Measurements from ENCODE around the gene PTPRF. TPM values are rescaled to one million over a fixed set of nuclear protein-coding genes. Genes with fewer than 3 reads are reported as not detected.
A peak's percentile ranks its signal among the peaks of the same experiment; 100 is the strongest.

PTPRF gene
- 42.7 and 53.8 TPM in 2 replicates for total RNA-seq

DNA sequence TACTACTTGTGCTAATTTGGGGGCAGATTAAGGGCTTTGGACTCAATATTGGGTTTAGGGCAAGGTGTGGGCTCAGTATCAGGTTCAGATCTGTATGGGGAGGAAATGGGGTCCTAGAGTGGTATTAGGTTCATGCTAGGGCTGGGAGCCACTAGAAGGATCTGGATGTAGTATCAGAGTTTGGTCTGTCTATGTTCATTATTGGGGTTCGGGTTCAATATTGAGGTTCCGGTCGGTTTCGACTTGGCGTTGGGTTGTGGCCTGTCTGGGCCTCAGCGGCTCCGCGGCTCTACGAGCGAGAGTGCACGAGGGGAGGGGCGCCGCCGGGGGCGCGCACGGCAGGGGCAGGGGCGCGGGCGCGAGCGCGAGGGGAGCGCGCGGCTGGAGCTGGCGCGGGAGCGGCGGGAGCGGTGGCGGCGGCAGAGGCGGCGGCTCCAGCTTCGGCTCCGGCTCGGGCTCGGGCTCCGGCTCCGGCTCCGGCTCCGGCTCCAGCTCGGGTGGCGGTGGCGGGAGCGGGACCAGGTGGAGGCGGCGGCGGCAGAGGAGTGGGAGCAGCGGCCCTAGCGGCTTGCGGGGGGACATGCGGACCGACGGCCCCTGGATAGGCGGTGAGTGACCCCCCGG is at the start of gene PTPRF:
Gene PTPRF, plus strand, starts transcription at position 401 of the 624 bp plus-strand sequence. CDS start 14,193 bp downstream, outside the sequence.
- H3K4me3 ChIP-seq (ENCODE audit: low read depth, low read length), result peak within 1 kb of the TSS; percentile 79
- no peak for TF ChIP-seq CTCF (IDR thresholded peaks at IDR 0.05; ENCODE audit: insufficient read depth, low read depth, low read length)
- DNase-seq (ENCODE audit: low read depth), result peak; percentile 47

GRCh38 chr1:43481491-43481890 is 49.2 kb upstream of the PTPRF start:
- TF ChIP-seq CTCF (IDR thresholded peaks at IDR 0.05; ENCODE audit: insufficient read depth, low read depth, low read length), result no peak
- peak; percentile 14 for DNase-seq (ENCODE audit: low read depth)
- no peak overlapping the region for H3K4me3 ChIP-seq (ENCODE audit: low read depth, low read length)

DNA sequence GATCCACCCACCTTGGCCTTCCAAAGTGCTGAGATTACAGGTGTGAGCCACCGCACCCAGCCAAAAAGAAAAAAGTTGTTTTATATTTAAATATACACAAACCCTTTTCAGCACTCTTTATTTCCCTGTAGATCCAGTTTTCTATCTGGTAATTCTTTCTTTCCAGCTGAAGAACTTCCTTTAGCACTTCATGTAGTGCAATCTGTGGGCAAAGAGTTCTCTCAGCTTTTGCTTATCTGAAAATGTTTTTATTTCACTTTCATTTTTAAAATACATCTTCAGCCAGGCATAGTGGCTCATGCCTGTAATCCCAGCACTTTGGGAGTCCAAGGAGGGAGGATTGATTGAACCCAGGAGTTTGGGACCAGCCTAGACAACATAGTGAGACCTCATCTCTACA is 48.5 kb upstream of the PTPRF start:
- peak; percentile 41 for DNase-seq (ENCODE audit: low read depth)
- no peak for TF ChIP-seq CTCF (IDR thresholded peaks at IDR 0.05; ENCODE audit: insufficient read depth, low read depth, low read length)

DNA sequence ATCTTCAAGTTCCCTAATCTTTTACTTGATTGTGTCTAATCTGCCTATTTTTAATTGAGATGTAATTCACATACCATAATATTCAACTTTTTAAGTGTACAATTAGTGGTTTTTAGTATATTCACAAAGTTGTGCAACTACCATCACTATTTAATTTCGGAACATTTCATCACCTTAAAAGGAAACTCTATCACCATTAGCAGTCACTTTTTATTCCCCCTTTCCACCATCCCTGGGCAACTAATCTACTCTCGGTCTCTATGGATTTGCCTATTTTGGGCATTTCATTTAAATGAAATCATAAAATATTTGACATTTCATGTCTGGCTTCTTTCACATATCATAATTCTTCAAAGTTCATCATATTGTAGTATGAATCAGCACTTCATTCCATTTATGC is 46.3 kb upstream of the PTPRF start:
- H3K4me3 ChIP-seq (ENCODE audit: low read depth, low read length), result no peak overlapping the region
- DNase-seq (ENCODE audit: low read depth), result no peak
- no peak for TF ChIP-seq CTCF (IDR thresholded peaks at IDR 0.05; ENCODE audit: insufficient read depth, low read depth, low read length)

More for the DNA sequence above, 48.5 kb upstream of the PTPRF start:
- H3K4me3 ChIP-seq (ENCODE audit: low read depth, low read length), result no peak overlapping the region

DNA sequence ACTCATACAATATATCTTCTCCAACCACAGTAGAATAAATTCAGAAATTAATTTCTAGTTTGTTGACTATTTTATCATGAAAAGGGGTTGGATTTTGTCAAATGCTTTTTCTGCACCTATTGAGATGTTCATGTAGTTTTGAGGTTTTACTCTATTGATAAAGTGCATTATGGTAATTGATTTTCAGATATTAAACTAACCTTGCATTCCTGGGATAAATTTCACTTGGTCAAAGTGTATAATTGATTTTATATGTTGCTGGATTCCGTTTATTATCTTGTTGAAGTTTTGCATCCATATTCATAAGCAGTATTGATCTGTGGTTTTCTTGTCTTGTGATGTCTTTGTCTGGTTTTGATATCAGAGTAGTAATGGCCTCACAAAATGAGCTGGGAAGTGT is 42.5 kb upstream of the PTPRF start:
- DNase-seq (ENCODE audit: low read depth), result no peak
- no peak overlapping the region for H3K4me3 ChIP-seq (ENCODE audit: low read depth, low read length)
- TF ChIP-seq CTCF (IDR thresholded peaks at IDR 0.05; ENCODE audit: insufficient read depth, low read depth, low read length), result no peak

DNA sequence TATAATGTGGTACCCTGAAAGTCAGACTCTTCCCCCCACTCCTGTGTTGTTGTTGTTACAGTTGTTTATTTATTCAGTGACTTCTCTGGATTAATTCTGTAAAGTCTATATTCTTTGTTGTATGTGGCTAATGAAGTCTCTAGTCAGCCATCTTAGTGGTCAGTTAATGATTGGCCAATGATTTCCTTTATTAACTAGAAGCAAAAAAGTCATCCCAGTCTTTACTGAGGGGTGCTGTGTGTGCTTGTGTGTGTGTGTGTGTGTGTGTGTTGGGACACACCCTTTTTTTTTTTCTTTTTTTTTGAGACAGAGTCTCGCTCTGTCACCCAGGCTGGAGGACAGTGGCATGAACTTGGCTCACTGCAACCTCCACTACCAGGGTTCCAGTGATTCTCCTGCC is 39.6 kb upstream of the PTPRF start:
- no peak overlapping the region for H3K4me3 ChIP-seq (ENCODE audit: low read depth, low read length)
- DNase-seq (ENCODE audit: low read depth), result no peak
- TF ChIP-seq CTCF (IDR thresholded peaks at IDR 0.05; ENCODE audit: insufficient read depth, low read depth, low read length), result no peak

- DNase-seq (ENCODE audit: low read depth), result peak; percentile 21
- no peak for TF ChIP-seq CTCF (IDR thresholded peaks at IDR 0.05; ENCODE audit: insufficient read depth, low read depth, low read length)
- no peak overlapping the region for H3K4me3 ChIP-seq (ENCODE audit: low read depth, low read length)
Observed at GRCh38 chr1:43492826-43493225, 37.9 kb upstream of the PTPRF start.
